Measurements from ENCODE around the gene TBC1D1.

Gene TBC1D1

DNA sequence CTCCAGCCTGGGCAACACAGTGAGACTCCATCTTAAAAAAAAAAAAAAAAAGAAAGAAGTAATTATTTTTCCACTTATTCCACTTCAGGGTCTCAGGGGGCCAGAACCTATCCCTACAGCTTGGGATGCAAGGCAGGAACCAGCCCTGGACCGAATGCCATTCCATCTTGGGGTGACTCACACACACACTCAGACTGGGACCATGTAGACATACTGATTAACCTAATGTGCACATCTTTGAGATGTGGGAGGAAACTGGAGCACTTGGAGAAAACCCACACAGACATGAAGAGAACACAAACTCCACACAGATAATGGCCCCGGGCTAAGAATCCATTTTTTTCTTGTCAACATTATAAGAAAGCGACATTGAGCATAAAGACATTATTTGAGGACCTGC is 201.8 kb downstream of the TBC1D1 start (continued):
- TF ChIP-seq, protein P1, sequence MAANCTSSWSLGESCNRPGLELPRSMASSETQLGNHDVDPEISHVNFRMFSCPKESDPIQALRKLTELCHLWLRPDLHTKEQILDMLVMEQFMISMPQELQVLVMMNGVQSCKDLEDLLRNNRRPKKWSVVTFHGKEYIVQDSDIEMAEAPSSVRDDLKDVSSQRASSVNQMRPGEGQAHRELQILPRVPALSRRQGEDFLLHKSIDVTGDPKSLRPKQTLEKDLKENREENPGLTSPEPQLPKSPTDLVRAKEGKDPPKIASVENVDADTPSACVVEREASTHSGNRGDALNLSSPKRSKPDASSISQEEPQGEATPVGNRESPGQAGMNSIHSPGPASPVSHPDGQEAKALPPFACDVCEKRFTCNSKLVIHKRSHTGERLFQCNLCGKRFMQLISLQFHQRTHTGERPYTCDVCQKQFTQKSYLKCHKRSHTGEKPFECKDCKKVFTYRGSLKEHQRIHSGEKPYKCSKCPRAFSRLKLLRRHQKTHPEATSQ (tag by site-specific recombination; IDR thresholded peaks at IDR 0.05), result no peak
- TF ChIP-seq, protein P2, sequence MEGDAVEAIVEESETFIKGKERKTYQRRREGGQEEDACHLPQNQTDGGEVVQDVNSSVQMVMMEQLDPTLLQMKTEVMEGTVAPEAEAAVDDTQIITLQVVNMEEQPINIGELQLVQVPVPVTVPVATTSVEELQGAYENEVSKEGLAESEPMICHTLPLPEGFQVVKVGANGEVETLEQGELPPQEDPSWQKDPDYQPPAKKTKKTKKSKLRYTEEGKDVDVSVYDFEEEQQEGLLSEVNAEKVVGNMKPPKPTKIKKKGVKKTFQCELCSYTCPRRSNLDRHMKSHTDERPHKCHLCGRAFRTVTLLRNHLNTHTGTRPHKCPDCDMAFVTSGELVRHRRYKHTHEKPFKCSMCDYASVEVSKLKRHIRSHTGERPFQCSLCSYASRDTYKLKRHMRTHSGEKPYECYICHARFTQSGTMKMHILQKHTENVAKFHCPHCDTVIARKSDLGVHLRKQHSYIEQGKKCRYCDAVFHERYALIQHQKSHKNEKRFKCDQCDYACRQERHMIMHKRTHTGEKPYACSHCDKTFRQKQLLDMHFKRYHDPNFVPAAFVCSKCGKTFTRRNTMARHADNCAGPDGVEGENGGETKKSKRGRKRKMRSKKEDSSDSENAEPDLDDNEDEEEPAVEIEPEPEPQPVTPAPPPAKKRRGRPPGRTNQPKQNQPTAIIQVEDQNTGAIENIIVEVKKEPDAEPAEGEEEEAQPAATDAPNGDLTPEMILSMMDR (tag by site-specific recombination; IDR thresholded peaks at IDR 0.05), result no peak
- TF ChIP-seq ZIC2 (tag by site-specific recombination; IDR thresholded peaks at IDR 0.05), result no peak

DNA sequence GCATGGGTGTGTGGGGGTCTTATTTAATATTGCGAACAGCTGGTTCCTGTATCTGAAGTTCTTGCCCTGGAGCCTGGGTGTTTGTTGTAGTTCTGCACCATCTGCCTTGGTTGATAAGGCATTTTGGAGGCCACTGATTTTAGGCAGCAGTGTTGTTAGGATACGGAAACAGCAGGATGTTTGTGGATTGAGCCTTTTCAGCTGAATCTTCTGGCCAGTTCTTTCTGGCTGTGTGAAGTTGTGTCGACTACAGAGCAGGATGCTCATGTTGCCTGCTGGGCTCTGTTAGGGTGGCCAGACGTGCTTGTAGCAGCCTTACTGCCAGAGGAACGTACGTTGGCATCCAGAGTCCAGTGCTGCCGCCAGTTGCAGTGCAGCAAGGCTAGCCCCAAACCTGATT is 203.5 kb downstream of the TBC1D1 start:
- ChIA-PET POLR2A (no interaction called here), CTCF (interaction anchor here (1.9 kb wide), 1 partner anchor 18 kb away, joined by 4 read pairs; no protein-coding TSS in a partner anchor)
- Histone ChIP-seq H3K4me3 (ENCODE audit: low read depth, low read length) (no peak overlapping the region), H3K27ac (ENCODE audit: extremely low read depth, low read depth, low read length) (no peak overlapping the region), H3K4me1 (ENCODE audit: control insufficient read depth, insufficient read depth, low read length) (no peaks in the 10 kb centered on the region), H3K9me3 (ENCODE audit: control insufficient read depth, insufficient read depth, low read depth, low read length) (no peaks in the 10 kb centered on the region), H3K36me3 (ENCODE audit: control insufficient read depth in 2 of 2, insufficient read depth in 1 of 2, low read length in 2 of 2) (peaks cover 0 to 23% of the 10 kb centered on the region in 2 experiments; a peak in 1 of 3 replicates)
- TF ChIP-seq, protein P3, sequence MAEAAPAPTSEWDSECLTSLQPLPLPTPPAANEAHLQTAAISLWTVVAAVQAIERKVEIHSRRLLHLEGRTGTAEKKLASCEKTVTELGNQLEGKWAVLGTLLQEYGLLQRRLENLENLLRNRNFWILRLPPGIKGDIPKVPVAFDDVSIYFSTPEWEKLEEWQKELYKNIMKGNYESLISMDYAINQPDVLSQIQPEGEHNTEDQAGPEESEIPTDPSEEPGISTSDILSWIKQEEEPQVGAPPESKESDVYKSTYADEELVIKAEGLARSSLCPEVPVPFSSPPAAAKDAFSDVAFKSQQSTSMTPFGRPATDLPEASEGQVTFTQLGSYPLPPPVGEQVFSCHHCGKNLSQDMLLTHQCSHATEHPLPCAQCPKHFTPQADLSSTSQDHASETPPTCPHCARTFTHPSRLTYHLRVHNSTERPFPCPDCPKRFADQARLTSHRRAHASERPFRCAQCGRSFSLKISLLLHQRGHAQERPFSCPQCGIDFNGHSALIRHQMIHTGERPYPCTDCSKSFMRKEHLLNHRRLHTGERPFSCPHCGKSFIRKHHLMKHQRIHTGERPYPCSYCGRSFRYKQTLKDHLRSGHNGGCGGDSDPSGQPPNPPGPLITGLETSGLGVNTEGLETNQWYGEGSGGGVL (tag by site-specific recombination; IDR thresholded peaks at IDR 0.05), result no peak
- TF ChIP-seq ZNF266 (tag by site-specific recombination; IDR thresholded peaks at IDR 0.05; ENCODE audit: low read depth), result no peak
- TF ChIP-seq TRIM28 (IDR thresholded peaks at IDR 0.05; ENCODE audit: borderline replicate concordance, low read length), result no peak
- TF ChIP-seq, protein P4, sequence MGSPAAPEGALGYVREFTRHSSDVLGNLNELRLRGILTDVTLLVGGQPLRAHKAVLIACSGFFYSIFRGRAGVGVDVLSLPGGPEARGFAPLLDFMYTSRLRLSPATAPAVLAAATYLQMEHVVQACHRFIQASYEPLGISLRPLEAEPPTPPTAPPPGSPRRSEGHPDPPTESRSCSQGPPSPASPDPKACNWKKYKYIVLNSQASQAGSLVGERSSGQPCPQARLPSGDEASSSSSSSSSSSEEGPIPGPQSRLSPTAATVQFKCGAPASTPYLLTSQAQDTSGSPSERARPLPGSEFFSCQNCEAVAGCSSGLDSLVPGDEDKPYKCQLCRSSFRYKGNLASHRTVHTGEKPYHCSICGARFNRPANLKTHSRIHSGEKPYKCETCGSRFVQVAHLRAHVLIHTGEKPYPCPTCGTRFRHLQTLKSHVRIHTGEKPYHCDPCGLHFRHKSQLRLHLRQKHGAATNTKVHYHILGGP (tag by site-specific recombination; IDR thresholded peaks at IDR 0.05), result no peak
- no peak for TF ChIP-seq ZNF184 (tag by site-specific recombination; IDR thresholded peaks at IDR 0.05)
- TF ChIP-seq SCRT2 (tag by site-specific recombination; IDR thresholded peaks at IDR 0.05), result no peak
- TF ChIP-seq YY1 (tag by site-specific recombination; IDR thresholded peaks at IDR 0.05), result no peak
- TF ChIP-seq ZNF248 (tag by site-specific recombination; IDR thresholded peaks at IDR 0.05), result no peak
- TF ChIP-seq ZBTB48 (tag by site-specific recombination; IDR thresholded peaks at IDR 0.05), result no peak
- TF ChIP-seq ZNF768 (tag by site-specific recombination; IDR thresholded peaks at IDR 0.05), result no peak
- TF ChIP-seq, protein P5, sequence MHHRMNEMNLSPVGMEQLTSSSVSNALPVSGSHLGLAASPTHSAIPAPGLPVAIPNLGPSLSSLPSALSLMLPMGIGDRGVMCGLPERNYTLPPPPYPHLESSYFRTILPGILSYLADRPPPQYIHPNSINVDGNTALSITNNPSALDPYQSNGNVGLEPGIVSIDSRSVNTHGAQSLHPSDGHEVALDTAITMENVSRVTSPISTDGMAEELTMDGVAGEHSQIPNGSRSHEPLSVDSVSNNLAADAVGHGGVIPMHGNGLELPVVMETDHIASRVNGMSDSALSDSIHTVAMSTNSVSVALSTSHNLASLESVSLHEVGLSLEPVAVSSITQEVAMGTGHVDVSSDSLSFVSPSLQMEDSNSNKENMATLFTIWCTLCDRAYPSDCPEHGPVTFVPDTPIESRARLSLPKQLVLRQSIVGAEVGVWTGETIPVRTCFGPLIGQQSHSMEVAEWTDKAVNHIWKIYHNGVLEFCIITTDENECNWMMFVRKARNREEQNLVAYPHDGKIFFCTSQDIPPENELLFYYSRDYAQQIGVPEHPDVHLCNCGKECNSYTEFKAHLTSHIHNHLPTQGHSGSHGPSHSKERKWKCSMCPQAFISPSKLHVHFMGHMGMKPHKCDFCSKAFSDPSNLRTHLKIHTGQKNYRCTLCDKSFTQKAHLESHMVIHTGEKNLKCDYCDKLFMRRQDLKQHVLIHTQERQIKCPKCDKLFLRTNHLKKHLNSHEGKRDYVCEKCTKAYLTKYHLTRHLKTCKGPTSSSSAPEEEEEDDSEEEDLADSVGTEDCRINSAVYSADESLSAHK (tag by site-specific recombination; IDR thresholded peaks at IDR 0.05), result no peak
- no peak for TF ChIP-seq RBAK (tag by site-specific recombination; IDR thresholded peaks at IDR 0.05)
- no peak for TF ChIP-seq ZBTB7A (tag by site-specific recombination; IDR thresholded peaks at IDR 0.05; ENCODE audit: low read depth)
- TF ChIP-seq HOXD13 (CRISPR knock-in tag; IDR thresholded peaks at IDR 0.05; ENCODE audit: borderline replicate concordance), result no peak
- no peak for TF ChIP-seq ZNF76 (tag by site-specific recombination; IDR thresholded peaks at IDR 0.05; ENCODE audit: borderline replicate concordance, low read depth)
